ENCODE data around the gene SCFD1. TPM values are rescaled to one million over a fixed set of nuclear protein-coding genes. Genes with fewer than 3 reads are reported as not detected.
"Not testable (repeated sequence)": the region's sequence is repeated elsewhere in the genome, so short reads cannot be mapped to it uniquely, and the experiment has no call there.

Gene SCFD1
- total RNA-seq, 2 experiments from 2014 or later: 65.1 to 72.6 TPM

GRCh38 chr14:30673071-30673470 lies 51.0 kb downstream of the SCFD1 start:
- H2AFZ ChIP-seq (ENCODE audit: low read length): no peak overlapping the region
- intact Hi-C loops (cut with micrococcal nuclease; ENCODE audit: unreplicated experiment): no loop called here
- no peak for TF ChIP-seq CTCF (conservative IDR thresholded peaks at IDR 0.05; ENCODE audit: low read length)
- TF ChIP-seq EZH2phosphoT487 (IDR thresholded peaks at IDR 0.05; ENCODE audit: borderline replicate concordance, low read depth, low read length): no peak
- H3K4me3 ChIP-seq (ENCODE audit: low read depth, low read length, poor library complexity, severe bottlenecking): no peak overlapping the region
- H3K9me2 ChIP-seq (ENCODE audit: insufficient read depth, low read length): no peaks in the 10 kb centered on the region
- H3K4me1 ChIP-seq (ENCODE audit: insufficient read depth, low read length, poor library complexity, severe bottlenecking): no peaks in the 10 kb centered on the region
- H3K27ac ChIP-seq (ENCODE audit: low read depth, low read length, poor library complexity, severe bottlenecking): no peak overlapping the region
- H3K36me3 ChIP-seq (ENCODE audit: insufficient read depth, low read length): peaks cover 44% of the 10 kb centered on the region
- POLR2A ChIA-PET: no interaction called here
- no peaks in the 10 kb centered on the region for H3K79me2 ChIP-seq (ENCODE audit: insufficient read depth, low read depth, low read length)
- no TSS peak for BruUV-seq (replicated peaks)
- CTCF ChIA-PET (ENCODE audit: unreplicated experiment): no interaction called here
- DNase-seq (ENCODE audit: low spot score): no peak
- no peaks in the 10 kb centered on the region for H4K20me1 ChIP-seq (ENCODE audit: insufficient read depth, low read length)
- no peaks in the 10 kb centered on the region for H3K9me3 ChIP-seq (ENCODE audit: low read length)
- H3K4me2 ChIP-seq (ENCODE audit: low read length): no peak overlapping the region

- H3K27ac ChIP-seq (ENCODE audit: low read depth, low read length, poor library complexity, severe bottlenecking): no peak overlapping the region
- ChIA-PET POLR2A (interaction anchor here (1.2 kb wide), 1 partner anchor 18 kb away, joined by 3 read pairs; no protein-coding TSS in a partner anchor), CTCF (ENCODE audit: unreplicated experiment) (no interaction called here)
- H3K4me1 ChIP-seq (ENCODE audit: insufficient read depth, low read length, poor library complexity, severe bottlenecking): no peaks in the 10 kb centered on the region
- H3K9me2 ChIP-seq (ENCODE audit: insufficient read depth, low read length): no peaks in the 10 kb centered on the region; the same call in 1 of the 2 replicates
- no peaks in the 10 kb centered on the region for H3K9me3 ChIP-seq (ENCODE audit: low read length)
- H3K36me3 ChIP-seq (ENCODE audit: insufficient read depth, low read length): peaks cover 58% of the 10 kb centered on the region
- H3K4me2 ChIP-seq (ENCODE audit: low read length): no peak overlapping the region
- H4K20me1 ChIP-seq (ENCODE audit: insufficient read depth, low read length): no peaks in the 10 kb centered on the region
- no peak overlapping the region for H2AFZ ChIP-seq (ENCODE audit: low read length)
- no peak overlapping the region for H3K4me3 ChIP-seq (ENCODE audit: low read depth, low read length, poor library complexity, severe bottlenecking)
- BruUV-seq (replicated peaks): no TSS peak
- TF ChIP-seq EZH2phosphoT487 (IDR thresholded peaks at IDR 0.05; ENCODE audit: borderline replicate concordance, low read depth, low read length) (no peak), CTCF (conservative IDR thresholded peaks at IDR 0.05; ENCODE audit: low read length) (no peak)
- no peak for DNase-seq (ENCODE audit: low spot score)
- H3K79me2 ChIP-seq (ENCODE audit: insufficient read depth, low read depth, low read length): no peaks in the 10 kb centered on the region
- intact Hi-C loops (cut with micrococcal nuclease; ENCODE audit: unreplicated experiment): no loop called here
Observed at GRCh38 chr14:30678926-30679431, 56.9 kb downstream of the SCFD1 start.

GRCh38 chr14:30680036-30680435 lies 57.9 kb downstream of the SCFD1 start:
- ChIA-PET CTCF (ENCODE audit: unreplicated experiment) (no interaction called here), POLR2A (interaction anchor here (0.9 kb wide), 1 partner anchor 9 kb away, joined by 3 read pairs; no protein-coding TSS in a partner anchor)
- peaks cover 56% of the 10 kb centered on the region for H3K36me3 ChIP-seq (ENCODE audit: insufficient read depth, low read length)

GRCh38 chr14:30680776-30681175 lies 58.7 kb downstream of the SCFD1 start:
- H3K36me3 ChIP-seq (ENCODE audit: insufficient read depth, low read length): peaks cover 49% of the 10 kb centered on the region
- H3K79me2 ChIP-seq (ENCODE audit: insufficient read depth, low read depth, low read length); H3K9me3 ChIP-seq (ENCODE audit: low read length); H3K4me2 ChIP-seq (ENCODE audit: low read length); H3K27ac ChIP-seq (ENCODE audit: low read depth, low read length, poor library complexity, severe bottlenecking); DNase-seq (ENCODE audit: low spot score); H4K20me1 ChIP-seq (ENCODE audit: insufficient read depth, low read length); CTCF ChIA-PET (ENCODE audit: unreplicated experiment); H3K9me2 ChIP-seq (ENCODE audit: insufficient read depth, low read length); H2AFZ ChIP-seq (ENCODE audit: low read length); H3K4me1 ChIP-seq (ENCODE audit: insufficient read depth, low read length, poor library complexity, severe bottlenecking); BruUV-seq (replicated peaks); H3K4me3 ChIP-seq (ENCODE audit: low read depth, low read length, poor library complexity, severe bottlenecking); intact Hi-C loops (cut with micrococcal nuclease; ENCODE audit: unreplicated experiment): not testable (repeated sequence)
- POLR2A ChIA-PET: interaction anchor here (0.6 to 0.7 kb wide), 2 partner anchors 208 to 345 kb away, joined by 3 to 4 read pairs; no protein-coding TSS in a partner anchor

More at GRCh38 chr14:30680036-30680435, 57.9 kb downstream of the SCFD1 start:
- no peak for TF ChIP-seq CTCF (conservative IDR thresholded peaks at IDR 0.05; ENCODE audit: low read length)
- TF ChIP-seq EZH2phosphoT487 (IDR thresholded peaks at IDR 0.05; ENCODE audit: borderline replicate concordance, low read depth, low read length): no peak
- Histone ChIP-seq H3K4me1 (ENCODE audit: insufficient read depth, low read length, poor library complexity, severe bottlenecking) (no peaks in the 10 kb centered on the region), H3K9me2 (ENCODE audit: insufficient read depth, low read length) (no peaks in the 10 kb centered on the region; the same call in 1 of the 2 replicates), H3K79me2 (ENCODE audit: insufficient read depth, low read depth, low read length) (no peaks in the 10 kb centered on the region), H2AFZ (ENCODE audit: low read length) (no peak overlapping the region), H4K20me1 (ENCODE audit: insufficient read depth, low read length) (no peaks in the 10 kb centered on the region), H3K27ac (ENCODE audit: low read depth, low read length, poor library complexity, severe bottlenecking) (no peak overlapping the region), H3K4me3 (ENCODE audit: low read depth, low read length, poor library complexity, severe bottlenecking) (no peak overlapping the region), H3K9me3 (ENCODE audit: low read length) (no peaks in the 10 kb centered on the region), H3K4me2 (ENCODE audit: low read length) (no peak overlapping the region)
- intact Hi-C loops (cut with micrococcal nuclease; ENCODE audit: unreplicated experiment): no loop called here
- no peak for DNase-seq (ENCODE audit: low spot score)
- BruUV-seq (replicated peaks): no TSS peak
